Measurements from ENCODE around the gene UBE4A.
"Not testable (repeated sequence)": the region's sequence is repeated elsewhere in the genome, so short reads cannot be mapped to it uniquely, and the experiment has no call there.

The UBE4A gene

DNA sequence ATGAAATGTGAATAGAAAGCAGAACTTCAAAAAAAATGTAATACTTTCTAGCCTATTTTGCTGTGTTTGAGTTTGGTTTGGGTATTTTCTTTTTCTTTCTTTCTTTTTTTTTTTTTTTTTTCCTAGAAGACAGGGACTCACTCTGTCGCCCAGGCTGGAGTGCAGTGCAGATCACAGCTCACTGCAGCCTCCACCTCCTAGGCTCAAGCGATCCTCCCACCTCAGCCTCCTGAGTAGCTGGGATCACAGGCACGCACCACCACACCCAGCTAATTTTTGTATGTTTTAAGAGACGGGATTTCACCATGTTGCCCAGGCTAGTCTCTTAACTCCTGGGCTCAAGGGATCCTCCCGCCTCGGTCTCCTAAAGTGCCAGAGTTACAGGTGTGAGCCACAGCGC lies 43.2 kb downstream of the UBE4A start:
- not testable (repeated sequence) for H3K4me1 ChIP-seq (ENCODE audit: control insufficient read depth in 1 of 2, insufficient read depth in 2 of 2, low read length in 2 of 2); H3K4me3 ChIP-seq (ENCODE audit: low read depth, low read length); H3K79me1 ChIP-seq (ENCODE audit: low read length); H4K91ac ChIP-seq (ENCODE audit: low read depth, low read length); H3K9ac ChIP-seq (ENCODE audit: low read length); H3K18ac ChIP-seq (ENCODE audit: low read length); H2AK5ac ChIP-seq (ENCODE audit: low read length); H3K23ac ChIP-seq (ENCODE audit: low read length); H3K27ac ChIP-seq (ENCODE audit: low read depth, low read length); H3K9me3 ChIP-seq (ENCODE audit: insufficient read depth, low read depth, low read length); H2BK12ac ChIP-seq (ENCODE audit: low read length); H3K27me3 ChIP-seq (ENCODE audit: insufficient read depth, low read length); H2AFZ ChIP-seq (ENCODE audit: insufficient read depth, low read length, poor library complexity); H2BK5ac ChIP-seq (ENCODE audit: low read depth, low read length, poor library complexity); H3K14ac ChIP-seq (ENCODE audit: low read length); H4K8ac ChIP-seq (ENCODE audit: low read depth, low read length)
- peaks cover 2 to 12% of the 10 kb centered on the region in 2 experiments for H3K36me3 ChIP-seq (ENCODE audit: control insufficient read depth in 1 of 2, insufficient read depth in 2 of 2, low read length in 2 of 2)
- H4K12ac ChIP-seq (ENCODE audit: low read depth, low read length) = peak overlapping the region; percentile 81
- no CpG with 5 or more reads among the region's 7 CpGs for WGBS (ENCODE audit: extremely low coverage, insufficient coverage, insufficient read length)
- H2BK120ac ChIP-seq (ENCODE audit: insufficient read depth, low read length, poor library complexity) = peak overlapping the region; percentile 77
- peak overlapping the region; percentile 86 for H3K4me2 ChIP-seq (ENCODE audit: low read length)
- H3K79me2 ChIP-seq (ENCODE audit: control insufficient read depth, insufficient read depth, low read length, poor library complexity) = peaks cover 11% of the 10 kb centered on the region
- DNase-seq = peak; percentile 46 to 55
- H3K4ac ChIP-seq (ENCODE audit: low read depth, low read length) = peak overlapping the region; percentile 100

DNA sequence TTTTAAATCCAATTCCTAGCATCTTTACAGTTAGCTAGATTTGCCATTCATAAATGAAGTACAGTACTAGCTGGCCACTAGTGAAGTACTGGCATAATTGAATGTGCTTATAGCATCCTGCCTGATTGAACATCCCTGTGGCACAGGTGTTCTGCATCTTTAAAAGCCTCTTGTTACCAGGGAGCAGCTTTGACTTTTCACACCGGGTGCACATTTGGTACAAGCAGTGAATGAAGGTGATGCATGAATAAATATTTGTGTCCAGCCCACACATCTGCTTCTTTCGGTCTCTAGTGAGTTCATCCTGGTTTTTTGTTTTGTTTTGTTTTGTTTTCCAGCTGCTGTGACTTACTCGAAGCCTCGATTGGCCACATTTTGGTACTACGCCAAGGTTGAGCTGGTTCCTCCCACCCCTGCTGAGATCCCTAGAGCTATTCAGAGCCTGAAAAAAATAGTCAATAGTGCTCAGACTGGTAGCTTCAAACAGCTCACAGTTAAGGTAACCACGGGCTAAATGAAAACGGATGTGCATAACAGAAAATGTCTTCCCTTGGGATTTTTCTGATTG lies 47.3 kb downstream of the UBE4A start:
- H2BK120ac ChIP-seq (ENCODE audit: insufficient read depth, low read length, poor library complexity) = no peak overlapping the region
- peaks cover 6% of the 10 kb centered on the region for H3K79me2 ChIP-seq (ENCODE audit: control insufficient read depth, insufficient read depth, low read length, poor library complexity)
- no peak overlapping the region for H4K8ac ChIP-seq (ENCODE audit: low read depth, low read length)
- H3K4me2 ChIP-seq (ENCODE audit: low read length) = no peak overlapping the region
- no peak overlapping the region for H3K9ac ChIP-seq (ENCODE audit: low read length)
- peak overlapping the region; percentile 1 for H3K4ac ChIP-seq (ENCODE audit: low read depth, low read length)
- peaks cover 2% of the 10 kb centered on the region for H3K79me1 ChIP-seq (ENCODE audit: low read length)
- H4K91ac ChIP-seq (ENCODE audit: low read depth, low read length) = no peak overlapping the region
- no peak overlapping the region for H3K23ac ChIP-seq (ENCODE audit: low read length)
- no peak overlapping the region for H2AK5ac ChIP-seq (ENCODE audit: low read length)
- no peaks in the 10 kb centered on the region for H3K9me3 ChIP-seq (ENCODE audit: insufficient read depth, low read depth, low read length)
- H3K4me3 ChIP-seq (ENCODE audit: low read depth, low read length) = no peak overlapping the region
- H4K12ac ChIP-seq (ENCODE audit: low read depth, low read length) = no peak overlapping the region
- peaks cover 6 to 11% of the 10 kb centered on the region in 2 experiments for H3K36me3 ChIP-seq (ENCODE audit: control insufficient read depth in 1 of 2, insufficient read depth in 2 of 2, low read length in 2 of 2)
- H3K18ac ChIP-seq (ENCODE audit: low read length) = no peak overlapping the region
- no peak overlapping the region for H2AFZ ChIP-seq (ENCODE audit: insufficient read depth, low read length, poor library complexity)
- no CpG with 5 or more reads among the region's 7 CpGs for WGBS (ENCODE audit: extremely low coverage, insufficient coverage, insufficient read length)
- no peak for DNase-seq
- H2BK5ac ChIP-seq (ENCODE audit: low read depth, low read length, poor library complexity) = no peak overlapping the region
- H3K27ac ChIP-seq (ENCODE audit: low read depth, low read length) = no peak overlapping the region
- no peak overlapping the region for H3K14ac ChIP-seq (ENCODE audit: low read length)
- H3K27me3 ChIP-seq (ENCODE audit: insufficient read depth, low read length) = no peaks in the 10 kb centered on the region
- H2BK12ac ChIP-seq (ENCODE audit: low read length) = no peak overlapping the region
- H3K4me1 ChIP-seq (ENCODE audit: control insufficient read depth in 1 of 2, insufficient read depth in 2 of 2, low read length in 2 of 2) = peaks cover 4% of the 10 kb centered on the region in 2 experiments

DNA sequence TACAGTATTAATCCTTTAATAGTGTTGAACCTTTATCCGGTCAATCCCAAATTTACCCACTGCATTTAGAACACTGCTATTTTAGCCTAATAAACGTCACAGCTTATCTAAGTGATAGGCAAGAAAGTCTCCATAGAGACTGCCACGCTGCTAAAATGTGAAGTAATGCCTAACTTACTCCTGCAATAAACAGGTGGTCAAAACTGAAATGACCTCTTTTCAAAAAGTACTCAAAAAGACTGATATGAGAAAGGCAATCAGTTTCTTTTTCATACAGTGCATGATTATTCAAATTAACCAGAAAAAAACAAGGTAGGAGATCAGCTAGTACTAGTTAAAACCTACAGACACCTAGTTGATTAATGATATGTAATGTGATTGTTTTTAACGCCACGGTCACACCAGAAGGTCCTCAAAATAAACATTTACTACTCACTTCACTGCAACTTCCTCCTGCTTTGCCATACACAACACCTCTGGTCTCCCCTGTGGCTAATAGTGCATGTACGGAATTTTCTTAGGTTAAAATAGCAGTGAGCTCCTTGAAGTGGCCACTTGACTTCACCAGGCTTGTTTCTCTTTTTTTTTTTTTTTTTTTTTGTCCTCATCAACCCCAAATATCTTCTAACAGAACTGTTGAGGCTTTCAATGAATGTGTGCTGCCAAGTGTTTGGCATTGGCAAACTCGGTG lies 50.8 kb downstream of the UBE4A start:
- H3K27me3 ChIP-seq (ENCODE audit: insufficient read depth, low read length) = no peaks in the 10 kb centered on the region

DNA sequence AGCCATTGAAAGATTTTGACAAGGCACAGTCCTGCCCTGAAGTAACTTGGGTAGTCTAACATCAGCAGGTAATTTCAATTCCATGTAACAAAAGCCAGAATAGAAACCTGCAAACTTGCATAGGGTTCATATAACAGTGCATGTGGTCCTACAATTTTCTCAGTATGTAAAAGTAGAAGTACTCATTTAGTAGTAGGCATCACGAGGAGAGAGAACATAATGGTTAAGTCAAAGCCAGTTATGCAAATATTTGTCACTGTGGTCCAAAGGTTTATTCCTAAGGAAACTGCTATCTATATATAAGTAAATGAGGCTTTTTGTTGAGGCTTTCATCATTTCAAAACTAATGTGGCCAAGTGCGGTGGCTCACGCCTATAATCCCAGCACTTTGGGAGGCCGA lies 52.1 kb downstream of the UBE4A start:
- Histone ChIP-seq H3K27me3 (ENCODE audit: insufficient read depth, low read length) (no peaks in the 10 kb centered on the region), H3K18ac (ENCODE audit: low read length) (no peak overlapping the region)

More for the DNA sequence above, 50.8 kb downstream of the UBE4A start:
- Histone ChIP-seq H3K23ac (ENCODE audit: low read length) (no peak overlapping the region), H3K4ac (ENCODE audit: low read depth, low read length) (no peak overlapping the region), H3K27ac (ENCODE audit: low read depth, low read length) (no peak overlapping the region), H3K4me2 (ENCODE audit: low read length) (no peak overlapping the region), H3K9me3 (ENCODE audit: insufficient read depth, low read depth, low read length) (no peaks in the 10 kb centered on the region), H3K4me3 (ENCODE audit: low read depth, low read length) (no peak overlapping the region), H2BK120ac (ENCODE audit: insufficient read depth, low read length, poor library complexity) (no peak overlapping the region), H4K12ac (ENCODE audit: low read depth, low read length) (no peak overlapping the region), H2AK5ac (ENCODE audit: low read length) (no peak overlapping the region), H3K18ac (ENCODE audit: low read length) (no peak overlapping the region), H4K8ac (ENCODE audit: low read depth, low read length) (no peak overlapping the region), H2BK12ac (ENCODE audit: low read length) (no peak overlapping the region), H2BK5ac (ENCODE audit: low read depth, low read length, poor library complexity) (no peak overlapping the region), H2AFZ (ENCODE audit: insufficient read depth, low read length, poor library complexity) (no peak overlapping the region), H3K14ac (ENCODE audit: low read length) (no peak overlapping the region), H3K9ac (ENCODE audit: low read length) (no peak overlapping the region), H3K4me1 (ENCODE audit: control insufficient read depth in 1 of 2, insufficient read depth in 2 of 2, low read length in 2 of 2) (no peaks in the 10 kb centered on the region), H3K79me1 (ENCODE audit: low read length) (no peaks in the 10 kb centered on the region), H3K79me2 (ENCODE audit: control insufficient read depth, insufficient read depth, low read length, poor library complexity) (no peaks in the 10 kb centered on the region), H4K91ac (ENCODE audit: low read depth, low read length) (no peak overlapping the region), H3K36me3 (ENCODE audit: control insufficient read depth in 1 of 2, insufficient read depth in 2 of 2, low read length in 2 of 2) (peaks cover 6 to 14% of the 10 kb centered on the region in 2 experiments)
- no peak for DNase-seq
- no CpG with 5 or more reads among the region's 7 CpGs for WGBS (ENCODE audit: extremely low coverage, insufficient coverage, insufficient read length)

More for the DNA sequence above, 52.1 kb downstream of the UBE4A start:
- Histone ChIP-seq H3K14ac (ENCODE audit: low read length) (no peak overlapping the region), H2AFZ (ENCODE audit: insufficient read depth, low read length, poor library complexity) (no peak overlapping the region), H3K36me3 (ENCODE audit: control insufficient read depth in 1 of 2, insufficient read depth in 2 of 2, low read length in 2 of 2) (peaks cover 6 to 10% of the 10 kb centered on the region in 2 experiments), H3K4me2 (ENCODE audit: low read length) (no peak overlapping the region), H2BK12ac (ENCODE audit: low read length) (no peak overlapping the region), H3K4me1 (ENCODE audit: control insufficient read depth in 1 of 2, insufficient read depth in 2 of 2, low read length in 2 of 2) (no peaks in the 10 kb centered on the region), H3K9ac (ENCODE audit: low read length) (no peak overlapping the region), H4K8ac (ENCODE audit: low read depth, low read length) (no peak overlapping the region), H3K9me3 (ENCODE audit: insufficient read depth, low read depth, low read length) (no peaks in the 10 kb centered on the region), H3K79me1 (ENCODE audit: low read length) (no peaks in the 10 kb centered on the region), H4K12ac (ENCODE audit: low read depth, low read length) (no peak overlapping the region), H3K27ac (ENCODE audit: low read depth, low read length) (no peak overlapping the region), H2BK5ac (ENCODE audit: low read depth, low read length, poor library complexity) (no peak overlapping the region), H2AK5ac (ENCODE audit: low read length) (no peak overlapping the region), H3K79me2 (ENCODE audit: control insufficient read depth, insufficient read depth, low read length, poor library complexity) (no peaks in the 10 kb centered on the region), H3K4me3 (ENCODE audit: low read depth, low read length) (no peak overlapping the region), H4K91ac (ENCODE audit: low read depth, low read length) (no peak overlapping the region), H3K4ac (ENCODE audit: low read depth, low read length) (no peak overlapping the region), H2BK120ac (ENCODE audit: insufficient read depth, low read length, poor library complexity) (no peak overlapping the region), H3K23ac (ENCODE audit: low read length) (no peak overlapping the region)
- no CpG with 5 or more reads among the region's 4 CpGs for WGBS (ENCODE audit: extremely low coverage, insufficient coverage, insufficient read length)
- DNase-seq = no peak
